ENCODE data around the gene SLX4IP.

Gene SLX4IP

DNA sequence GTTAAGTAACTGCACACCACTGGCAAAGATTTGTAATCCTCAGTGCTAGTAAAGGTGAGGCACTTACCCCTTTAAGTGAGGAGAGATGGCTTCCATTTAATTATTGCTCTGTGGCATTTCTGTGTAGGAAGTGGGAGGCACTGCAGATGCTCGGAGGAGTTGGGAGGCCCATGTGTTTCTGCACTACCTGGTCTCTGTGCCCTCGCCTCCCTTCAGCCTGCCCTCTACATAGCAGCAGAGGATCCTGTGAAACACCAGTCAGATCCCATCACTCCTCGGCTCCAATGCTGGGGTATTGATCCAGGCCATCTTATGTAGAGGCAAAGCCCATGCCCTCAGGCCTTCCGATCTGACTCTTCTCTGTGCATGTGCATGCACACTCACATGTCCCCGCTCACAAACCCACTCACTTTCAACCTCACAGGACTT is 67.0 kb downstream of the SLX4IP start:
- Histone ChIP-seq H3K27me3 (ENCODE audit: control insufficient read depth, insufficient read depth, low read length) (no peaks in the 10 kb centered on the region), H3K4me3 (ENCODE audit: low read length) (no peak overlapping the region), H3K36me3 (ENCODE audit: insufficient read depth, low read length) (no peaks in the 10 kb centered on the region), H3K4me2 (ENCODE audit: low read length) (no peak overlapping the region), H3K4me1 (ENCODE audit: control insufficient read depth, insufficient read depth, low read length) (peaks cover 11% of the 10 kb centered on the region), H3K9ac (ENCODE audit: low read depth, low read length) (no peak overlapping the region), H3K9me3 (replicated peaks; ENCODE audit: low read length) (no peaks in the 10 kb centered on the region)

DNA sequence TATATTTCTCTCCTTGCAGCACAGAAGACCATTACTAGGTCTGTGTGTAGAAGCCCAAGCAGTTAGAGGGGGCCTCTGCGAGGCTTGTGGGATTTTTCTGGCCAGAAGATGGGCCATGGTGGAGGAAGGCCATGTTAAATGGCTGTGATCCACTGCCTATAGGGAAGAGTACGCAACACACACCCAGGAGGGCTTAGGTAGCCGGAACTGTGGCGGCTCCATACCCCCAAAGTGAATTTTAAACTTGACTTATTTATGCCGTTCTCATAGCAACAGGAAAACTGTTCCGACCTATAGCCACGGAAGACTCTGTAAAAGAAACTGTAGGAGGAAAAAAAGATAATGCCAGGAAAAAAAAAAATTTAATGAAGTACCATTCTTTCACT is 69.5 kb downstream of the SLX4IP start:
- H3K4me1 ChIP-seq (ENCODE audit: control insufficient read depth, insufficient read depth, low read length) = peaks cover 27% of the 10 kb centered on the region
- H3K27me3 ChIP-seq (ENCODE audit: control insufficient read depth, insufficient read depth, low read length) = no peaks in the 10 kb centered on the region
- no peak overlapping the region for H3K9ac ChIP-seq (ENCODE audit: low read depth, low read length)
- no peaks in the 10 kb centered on the region for H3K36me3 ChIP-seq (ENCODE audit: insufficient read depth, low read length)
- H3K9me3 ChIP-seq (replicated peaks; ENCODE audit: low read length) = no peaks in the 10 kb centered on the region
- no peak overlapping the region for H3K4me3 ChIP-seq (ENCODE audit: low read length)
- H3K4me2 ChIP-seq (ENCODE audit: low read length) = no peak overlapping the region

GRCh38 chr20:10504994-10505730 is 70.1 kb downstream of the SLX4IP start:
- Histone ChIP-seq H3K4me1 (ENCODE audit: control insufficient read depth, insufficient read depth, low read length) (peaks cover 29% of the 10 kb centered on the region), H3K4me2 (ENCODE audit: low read length) (no peak overlapping the region), H3K4me3 (ENCODE audit: low read length) (no peak overlapping the region), H3K9me3 (replicated peaks; ENCODE audit: low read length) (no peaks in the 10 kb centered on the region), H3K36me3 (ENCODE audit: insufficient read depth, low read length) (no peaks in the 10 kb centered on the region), H3K27me3 (ENCODE audit: control insufficient read depth, insufficient read depth, low read length) (no peaks in the 10 kb centered on the region), H3K9ac (ENCODE audit: low read depth, low read length) (no peak overlapping the region)

GRCh38 chr20:10505827-10506226 is 70.7 kb downstream of the SLX4IP start:
- Histone ChIP-seq H3K9ac (ENCODE audit: low read depth, low read length) (no peak overlapping the region), H3K36me3 (ENCODE audit: insufficient read depth, low read length) (no peaks in the 10 kb centered on the region), H3K9me3 (replicated peaks; ENCODE audit: low read length) (no peaks in the 10 kb centered on the region), H3K27me3 (ENCODE audit: control insufficient read depth, insufficient read depth, low read length) (no peaks in the 10 kb centered on the region), H3K4me2 (ENCODE audit: low read length) (no peak overlapping the region), H3K4me1 (ENCODE audit: control insufficient read depth, insufficient read depth, low read length) (peaks cover 33% of the 10 kb centered on the region), H3K4me3 (ENCODE audit: low read length) (no peak overlapping the region)

- H3K4me1 ChIP-seq (ENCODE audit: control insufficient read depth, insufficient read depth, low read length) = peaks cover 44% of the 10 kb centered on the region
Measured at GRCh38 chr20:10507052-10507451, 71.9 kb downstream of the SLX4IP start.

DNA sequence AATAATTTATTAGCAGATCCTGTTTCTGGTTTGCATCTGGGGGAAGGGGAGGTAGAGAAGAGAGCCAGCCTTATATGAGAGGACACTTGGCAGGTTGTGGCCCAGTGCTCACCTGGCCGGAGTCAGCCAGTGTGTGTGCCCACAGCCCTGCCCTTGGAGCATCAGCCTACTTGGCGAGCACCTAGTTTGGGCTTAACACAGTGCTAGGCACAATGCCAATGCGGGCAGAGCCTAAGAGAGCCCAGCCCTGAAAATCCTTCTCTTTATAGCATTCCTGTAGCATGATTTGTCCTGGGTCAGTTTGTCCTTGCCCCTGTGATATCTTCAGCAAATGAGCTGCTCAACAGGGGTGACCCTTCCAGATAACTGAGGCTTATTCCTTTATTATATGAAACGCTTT is 73.0 kb downstream of the SLX4IP start:
- no peak overlapping the region for H3K4me3 ChIP-seq (ENCODE audit: low read length)
- no peaks in the 10 kb centered on the region for H3K27me3 ChIP-seq (ENCODE audit: control insufficient read depth, insufficient read depth, low read length)
- peaks cover 48% of the 10 kb centered on the region for H3K4me1 ChIP-seq (ENCODE audit: control insufficient read depth, insufficient read depth, low read length)
- peak overlapping the region; percentile 31 for H3K9ac ChIP-seq (ENCODE audit: low read depth, low read length)
- H3K36me3 ChIP-seq (ENCODE audit: insufficient read depth, low read length) = no peaks in the 10 kb centered on the region
- H3K9me3 ChIP-seq (replicated peaks; ENCODE audit: low read length) = no peaks in the 10 kb centered on the region
- H3K4me2 ChIP-seq (ENCODE audit: low read length) = no peak overlapping the region

More at GRCh38 chr20:10507052-10507451, 71.9 kb downstream of the SLX4IP start:
- Histone ChIP-seq H3K36me3 (ENCODE audit: insufficient read depth, low read length) (no peaks in the 10 kb centered on the region), H3K9ac (ENCODE audit: low read depth, low read length) (no peak overlapping the region), H3K27me3 (ENCODE audit: control insufficient read depth, insufficient read depth, low read length) (no peaks in the 10 kb centered on the region), H3K9me3 (replicated peaks; ENCODE audit: low read length) (no peaks in the 10 kb centered on the region), H3K4me2 (ENCODE audit: low read length) (no peak overlapping the region), H3K4me3 (ENCODE audit: low read length) (no peak overlapping the region)

- Histone ChIP-seq H3K4me3 (ENCODE audit: low read length) (no peak overlapping the region), H3K9ac (ENCODE audit: low read depth, low read length) (peak overlapping the region; percentile 31), H3K36me3 (ENCODE audit: insufficient read depth, low read length) (no peaks in the 10 kb centered on the region), H3K27me3 (ENCODE audit: control insufficient read depth, insufficient read depth, low read length) (no peaks in the 10 kb centered on the region), H3K9me3 (replicated peaks; ENCODE audit: low read length) (no peaks in the 10 kb centered on the region), H3K4me1 (ENCODE audit: control insufficient read depth, insufficient read depth, low read length) (peaks cover 54% of the 10 kb centered on the region), H3K4me2 (ENCODE audit: low read length) (peak overlapping the region; percentile 40)
Measured at GRCh38 chr20:10508468-10509251, 73.6 kb downstream of the SLX4IP start.

DNA sequence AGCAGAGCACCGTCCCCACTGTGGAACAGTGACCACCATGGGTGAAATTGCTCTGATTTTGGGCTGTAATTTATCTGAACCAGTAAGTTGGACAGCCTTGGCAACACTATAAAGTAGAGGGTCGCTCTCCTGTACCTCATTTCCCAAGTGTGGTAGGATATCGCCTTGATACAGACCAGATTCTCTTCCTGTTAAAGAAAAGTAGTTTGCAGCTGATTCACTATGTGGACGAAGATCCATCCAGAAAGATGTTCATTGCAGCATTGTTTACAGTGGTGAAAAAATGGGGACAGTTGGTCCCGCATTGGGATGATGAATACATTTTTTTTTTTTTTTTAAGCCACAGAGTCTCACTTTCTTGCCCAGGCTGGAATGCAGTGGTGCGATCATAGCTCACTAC is 74.3 kb downstream of the SLX4IP start:
- H3K36me3 ChIP-seq (ENCODE audit: insufficient read depth, low read length) = no peaks in the 10 kb centered on the region
- no peaks in the 10 kb centered on the region for H3K27me3 ChIP-seq (ENCODE audit: control insufficient read depth, insufficient read depth, low read length)
- H3K4me3 ChIP-seq (ENCODE audit: low read length) = no peak overlapping the region
- H3K9ac ChIP-seq (ENCODE audit: low read depth, low read length) = peak overlapping the region; percentile 31
- no peaks in the 10 kb centered on the region for H3K9me3 ChIP-seq (replicated peaks; ENCODE audit: low read length)
- no peak overlapping the region for H3K4me2 ChIP-seq (ENCODE audit: low read length)
- H3K4me1 ChIP-seq (ENCODE audit: control insufficient read depth, insufficient read depth, low read length) = peaks cover 60% of the 10 kb centered on the region

DNA sequence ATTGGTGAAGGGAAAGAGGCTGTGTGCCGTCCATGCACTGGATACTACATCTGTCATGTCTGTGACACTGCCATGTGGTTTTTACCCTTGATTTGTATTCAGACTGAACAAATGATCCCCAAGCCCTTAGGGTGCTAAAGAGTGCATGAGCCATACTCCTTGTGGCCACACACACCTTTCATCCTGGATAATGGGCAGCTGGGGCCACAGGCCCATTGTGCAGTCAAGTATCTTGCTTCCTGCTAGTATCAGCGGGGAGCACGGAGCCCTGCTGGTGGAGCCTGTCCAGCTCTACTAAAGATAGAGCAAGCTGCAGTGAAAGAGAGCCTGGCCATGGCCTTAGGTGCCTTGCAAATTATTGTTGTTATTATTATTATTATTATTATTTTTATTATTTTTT is 75.1 kb downstream of the SLX4IP start:
- H3K27me3 ChIP-seq (ENCODE audit: control insufficient read depth, insufficient read depth, low read length) = no peaks in the 10 kb centered on the region
- H3K36me3 ChIP-seq (ENCODE audit: insufficient read depth, low read length) = no peaks in the 10 kb centered on the region
- peaks cover 58% of the 10 kb centered on the region for H3K4me1 ChIP-seq (ENCODE audit: control insufficient read depth, insufficient read depth, low read length)
- H3K4me2 ChIP-seq (ENCODE audit: low read length) = no peak overlapping the region
- no peak overlapping the region for H3K9ac ChIP-seq (ENCODE audit: low read depth, low read length)
- no peaks in the 10 kb centered on the region for H3K9me3 ChIP-seq (replicated peaks; ENCODE audit: low read length)
- no peak overlapping the region for H3K4me3 ChIP-seq (ENCODE audit: low read length)

GRCh38 chr20:10511170-10511508 is 76.0 kb downstream of the SLX4IP start:
- Histone ChIP-seq H3K4me3 (ENCODE audit: low read length) (peak overlapping the region; percentile 26), H3K9ac (ENCODE audit: low read depth, low read length) (peak overlapping the region; percentile 38)

DNA sequence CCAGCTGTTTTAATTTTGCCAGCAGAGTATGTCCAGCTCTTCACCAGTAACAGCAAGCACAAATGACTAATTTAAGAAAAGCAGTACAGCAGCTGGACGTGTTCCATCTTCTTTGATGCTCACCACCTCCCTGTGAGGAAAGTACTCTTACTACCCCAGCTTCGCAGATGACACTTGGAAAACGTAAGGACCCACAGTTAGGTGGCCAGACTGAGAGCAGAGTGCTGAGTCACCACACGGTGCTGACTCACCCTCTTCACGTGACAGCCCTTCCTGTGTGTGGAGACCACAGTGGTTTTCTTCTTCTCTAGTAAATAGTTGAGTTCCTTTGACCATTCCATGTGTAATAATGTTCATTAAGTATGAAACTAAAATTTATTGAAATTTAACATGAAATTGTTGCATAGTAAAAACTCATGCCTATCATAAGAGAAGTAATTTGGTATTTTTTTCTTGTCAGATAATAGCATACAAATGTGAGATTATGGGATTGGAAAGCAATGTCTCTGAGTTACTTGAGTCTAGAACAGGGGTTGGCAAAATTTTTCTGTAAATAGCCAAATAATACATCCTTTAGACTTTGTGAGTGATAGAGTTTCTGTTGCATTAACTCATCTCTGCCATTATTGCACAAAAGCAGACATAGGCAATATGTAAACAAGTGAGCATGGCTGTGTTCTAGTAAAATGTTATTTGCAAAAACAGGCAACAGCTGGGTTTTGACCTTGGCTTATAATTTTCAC is 76.6 kb downstream of the SLX4IP start:
- no peaks in the 10 kb centered on the region for H3K9me3 ChIP-seq (replicated peaks; ENCODE audit: low read length)
- H3K27me3 ChIP-seq (ENCODE audit: control insufficient read depth, insufficient read depth, low read length) = no peaks in the 10 kb centered on the region
- H3K4me1 ChIP-seq (ENCODE audit: control insufficient read depth, insufficient read depth, low read length) = peaks cover 54% of the 10 kb centered on the region
- peak overlapping the region; percentile 26 for H3K4me3 ChIP-seq (ENCODE audit: low read length)
- H3K36me3 ChIP-seq (ENCODE audit: insufficient read depth, low read length) = no peaks in the 10 kb centered on the region
- peak overlapping the region; percentile 38 for H3K9ac ChIP-seq (ENCODE audit: low read depth, low read length)
- peak overlapping the region; percentile 54 for H3K4me2 ChIP-seq (ENCODE audit: low read length)

More at GRCh38 chr20:10511170-10511508, 76.0 kb downstream of the SLX4IP start:
- Histone ChIP-seq H3K36me3 (ENCODE audit: insufficient read depth, low read length) (no peaks in the 10 kb centered on the region), H3K27me3 (ENCODE audit: control insufficient read depth, insufficient read depth, low read length) (no peaks in the 10 kb centered on the region), H3K4me2 (ENCODE audit: low read length) (peak overlapping the region; percentile 54), H3K4me1 (ENCODE audit: control insufficient read depth, insufficient read depth, low read length) (peaks cover 54% of the 10 kb centered on the region), H3K9me3 (replicated peaks; ENCODE audit: low read length) (no peaks in the 10 kb centered on the region)

Measured in skeletal muscle satellite cell (primary cell).